IMR-90 (cell line): ENCODE data around the gene HHLA2. TPM values are rescaled to one million over a fixed set of nuclear protein-coding genes. Genes with fewer than 3 reads are reported as not detected.

Experiments used
- ATAC-seq: fragments of 200-7000 bp; cut with Tn5 transposase; 2 replicates; pipeline ENCODE4 v1.9.1; 2020; ENCODE audit warnings: low read depth, mild to moderate bottlenecking, moderate library complexity
- BruUV-seq: library from RNA; stranded (reverse); fragments of 400-500 nt; replicated peaks from 2 replicates; lab custom pipeline; 2021; lab: Mats Ljungman, UMichigan
- CTCF ChIA-PET: fragments of 300-600 bp; formaldehyde crosslinking; extraction: SDS; loops from one replicate; lab custom pipeline; 2021; ENCODE audit warnings: antibody characterized with exemption; lab: Yijun Ruan, JAX
- POLR2A ChIA-PET: fragments of 300-600 bp; sonication (Branson Sonifier 250); formaldehyde crosslinking; loops from one replicate; lab custom pipeline; 2022; ENCODE audit warnings: antibody characterized with exemption; ENCODE audit not compliant: unreplicated experiment; lab: Charles Lee
- DNase-seq: peaks from one replicate; pipeline ENCODE4 v3.0.0; 2013
- H2AFZ ChIP-seq: replicated peaks from 2 replicates; pipeline ENCODE3; 2013; ENCODE audit warnings: low read length, mild to moderate bottlenecking; ENCODE audit not compliant: poor library complexity
- H2AK5ac ChIP-seq: 2 replicates; pipeline ENCODE4 v1.6.1; 2013; ENCODE audit warnings: low read depth, low read length, inconsistent platforms
- H2AK9ac ChIP-seq: replicated peaks from 2 replicates; pipeline ENCODE3; 2013; ENCODE audit warnings: mild to moderate bottlenecking, low read depth, low read length, moderate library complexity; ENCODE audit not compliant: poor library complexity
- H2BK120ac ChIP-seq: 2 replicates; pipeline ENCODE4 v1.6.1; 2013; ENCODE audit warnings: low read depth, low read length, inconsistent platforms
- H2BK15ac ChIP-seq: 3 replicates; pipeline ENCODE4 v1.6.1; 2013; ENCODE audit warnings: low read depth, low read length, inconsistent platforms
- H2BK20ac ChIP-seq: 2 replicates; pipeline ENCODE4 v1.6.1; 2013; ENCODE audit warnings: low read depth, mild to moderate bottlenecking, inconsistent platforms, low read length, moderate library complexity
- H2BK5ac ChIP-seq: 2 replicates; pipeline ENCODE4 v1.6.1; 2013; ENCODE audit warnings: mild to moderate bottlenecking, low read depth, low read length, inconsistent platforms; ENCODE audit not compliant: poor library complexity, severe bottlenecking
- H3K14ac ChIP-seq: replicated peaks from 2 replicates; pipeline ENCODE4 v1.6.1; 2013; ENCODE audit warnings: low read depth, low read length, inconsistent platforms
- H3K18ac ChIP-seq: 2 replicates; pipeline ENCODE4 v1.6.1; 2013; ENCODE audit warnings: low read depth, low read length, control low read depth
- H3K23ac ChIP-seq: 2 replicates; pipeline ENCODE4 v1.6.1; 2013; ENCODE audit warnings: low read depth, low read length, inconsistent platforms
- H3K27ac ChIP-seq: 2 replicates; pipeline ENCODE4 v1.5.1; 2013; ENCODE audit warnings: mild to moderate bottlenecking, control low read depth, low read length; ENCODE audit not compliant: insufficient read depth
- H3K27me3 ChIP-seq: 2 replicates; pipeline ENCODE4 v1.6.1; 2013; ENCODE audit warnings: low read length; ENCODE audit not compliant: control insufficient read depth, insufficient read depth
- H3K36me3 ChIP-seq: 2 replicates; pipeline ENCODE4 v1.6.1; 2013; ENCODE audit warnings: low read length, mixed read lengths; ENCODE audit not compliant: control insufficient read depth, insufficient read depth
- H3K4ac ChIP-seq: 2 replicates; pipeline ENCODE4 v1.6.1; 2013; ENCODE audit warnings: low read depth, low read length, inconsistent platforms
- H3K4me1 ChIP-seq: 2 replicates; pipeline ENCODE4 v1.6.1; 2013; ENCODE audit warnings: low read length, mixed read lengths; ENCODE audit not compliant: control insufficient read depth, insufficient read depth
- H3K4me2 ChIP-seq: 2 replicates; pipeline ENCODE4 v1.6.1; 2013; ENCODE audit warnings: low read depth, mild to moderate bottlenecking, control low read depth, low read length, moderate library complexity
- H3K4me3 ChIP-seq: 2 replicates; pipeline ENCODE4 v1.5.1; 2013; ENCODE audit warnings: low read depth, mild to moderate bottlenecking, control low read depth, low read length, moderate library complexity; ENCODE audit not compliant: insufficient read depth
- H3K56ac ChIP-seq: 2 replicates; pipeline ENCODE4 v1.6.1; 2013; ENCODE audit warnings: low read length, inconsistent platforms; ENCODE audit not compliant: insufficient read depth; ENCODE audit errors: extremely low read depth
- H3K79me1 ChIP-seq, 2 experiments: 2 replicates each; pipeline ENCODE4 v1.6.1; 2013; ENCODE audit warnings: low read length in 2 of 2, inconsistent platforms in 1 of 2, low read depth in 1 of 2
- H3K9ac ChIP-seq: 2 replicates; pipeline ENCODE4 v1.6.1; 2013; ENCODE audit warnings: low read depth, low read length, control low read depth
- H3K9me1 ChIP-seq: 2 replicates; pipeline ENCODE4 v1.6.1; 2013; ENCODE audit warnings: low read length, inconsistent platforms; ENCODE audit not compliant: insufficient read depth
- H3K9me3 ChIP-seq: 2 replicates; pipeline ENCODE4 v1.6.1; 2013; ENCODE audit warnings: low read length; ENCODE audit not compliant: control insufficient read depth, insufficient read depth
- H4K20me1 ChIP-seq: 2 replicates; pipeline ENCODE4 v1.6.1; 2013; ENCODE audit warnings: low read length, inconsistent platforms; ENCODE audit not compliant: insufficient read depth
- H4K5ac ChIP-seq: 2 replicates; pipeline ENCODE4 v1.6.1; 2013; ENCODE audit warnings: mild to moderate bottlenecking, low read depth, low read length, control low read depth
- H4K8ac ChIP-seq, 2 experiments: 2 replicates each; pipeline ENCODE4 v1.6.1; 2013; ENCODE audit warnings: low read depth in 2 of 2, low read length in 2 of 2, control low read depth in 1 of 2, inconsistent platforms in 1 of 2
- H4K91ac ChIP-seq: 2 replicates; pipeline ENCODE4 v1.6.1; 2013; ENCODE audit warnings: low read depth, low read length, inconsistent platforms; ENCODE audit not compliant: insufficient read depth
- CEBPB ChIP-seq: IDR thresholded peaks from 2 replicates; pipeline ENCODE4 v1.6.1; 2012; ENCODE audit warnings: low read depth, low read length, improper control_type of control experiment
- FOS ChIP-seq: fragments of 150-350 bp; IDR thresholded peaks from 2 replicates; pipeline ENCODE4 v1.6.1; 2016; ENCODE audit warnings: low read depth, low read length
- MAFK ChIP-seq: IDR thresholded peaks from 2 replicates; pipeline ENCODE4 v1.6.1; 2012; ENCODE audit warnings: low read depth, low read length, improper control_type of control experiment
- MXI1 ChIP-seq: IDR thresholded peaks from 2 replicates; pipeline ENCODE4 v1.6.1; 2012; ENCODE audit warnings: low read depth, mild to moderate bottlenecking, low read length, moderate library complexity, borderline replicate concordance
- POLR2A ChIP-seq: IDR thresholded peaks from 2 replicates; pipeline ENCODE4 v1.6.1; 2012; ENCODE audit warnings: mild to moderate bottlenecking, low read depth, low read length
- RAD21 ChIP-seq: IDR thresholded peaks from 2 replicates; pipeline ENCODE4 v1.6.1; 2012; ENCODE audit warnings: low read length, improper control_type of control experiment
- RCOR1 ChIP-seq: IDR thresholded peaks from 2 replicates; pipeline ENCODE4 v1.6.1; 2012; ENCODE audit warnings: mild to moderate bottlenecking, low read length, improper control_type of control experiment; ENCODE audit not compliant: insufficient replicate concordance
- RFX5 ChIP-seq: IDR thresholded peaks from 2 replicates; pipeline ENCODE4 v1.8.0; 2012; ENCODE audit warnings: low read depth, mild to moderate bottlenecking, low read length, moderate library complexity
- SMC3 ChIP-seq: fragments of 150-350 bp; IDR thresholded peaks from 2 replicates; pipeline ENCODE4 v1.6.1; 2016; ENCODE audit warnings: low read depth, mild to moderate bottlenecking, antibody characterized with exemption, low read length, moderate library complexity
- WGBS, 2 experiments: methylation state at CpG; one replicate each; pipeline versions ENCODE4 v1.1.5 to v1.1.7; 2013; ENCODE audit warnings: missing lambda C conversion rate in 2 of 2; ENCODE audit not compliant: insufficient read length in 1 of 2; ENCODE audit errors: extremely low coverage in 2 of 2; 5-methylcytosine and 5-hydroxymethylcytosine counted together
- dilution Hi-C: fragments of 300-500 bp; cut with HindIII; formaldehyde crosslinking; loops from one replicate; pipeline ENCODE4 v1.14.3; 2018; ENCODE audit warnings: low sequenced_read_pairs; ENCODE audit not compliant: unreplicated experiment
- in situ Hi-C: fragments of 300-500 bp; cut with MboI; formaldehyde crosslinking; loops from 3 replicates; pipeline ENCODE4 v1.14.3; 2019; ENCODE audit warnings: low sequenced_read_pairs, inconsistent platforms, mixed read lengths
- intact Hi-C: fragments of 100-400 bp; cut with micrococcal nuclease; formaldehyde crosslinking; loops from 2 replicates; pipeline ENCODE4 v1.10.0; 2022
- polyA plus RNA-seq, 3 experiments: library from polyadenylated mRNA; depleted of rRNA; stranded (reverse); fragments of >200 nt; gene quantifications; 2 replicates each; pipeline ENCODE4 v1.2.3, GENCODE V29; 2012; ENCODE audit warnings: low replicate concordance in 1 of 3
- total RNA-seq: library from RNA; depleted of rRNA; stranded (reverse); fragments of >200 nt; gene quantifications from 2 replicates; pipeline ENCODE4 v1.2.3, GENCODE V29; 2012
- TF ChIP-seq, protein P1 (sequence below): conservative IDR thresholded peaks from 2 replicates; pipeline ENCODE4 v1.5.1; 2012; ENCODE audit warnings: mild to moderate bottlenecking, low read depth, low read length, improper control_type of control experiment
- TF ChIP-seq, protein P2 (sequence below): fragments of 150-350 bp; IDR thresholded peaks from 2 replicates; pipeline ENCODE4 v1.6.1; 2017; ENCODE audit warnings: mild to moderate bottlenecking, antibody characterized with exemption, low read length, low read depth

HHLA2 gene
- total and polyA plus RNA-seq, 2 of the 4 experiments (the other 2 are of a cell fraction) = not detected

DNA sequence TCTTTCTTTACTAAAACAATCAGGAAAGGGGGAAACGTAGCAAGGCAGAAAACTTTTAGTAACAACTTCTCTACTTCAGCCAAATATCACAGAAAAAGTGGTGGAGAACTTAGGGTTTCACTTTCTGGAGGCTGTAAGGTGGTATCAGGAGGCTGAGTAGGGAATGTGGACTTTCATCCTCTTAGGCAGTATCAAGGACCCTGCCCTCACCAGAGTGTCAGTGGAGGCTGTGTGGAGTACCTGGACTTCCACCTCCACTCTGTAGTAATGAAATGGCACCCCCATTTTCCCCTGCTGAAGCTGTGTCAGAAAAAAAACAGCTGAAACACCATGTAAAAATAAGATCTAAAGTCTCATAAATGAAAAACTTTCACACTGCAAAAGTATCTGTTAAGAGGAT, 11.2 kb upstream of the HHLA2 start:
- no CpG with 5 or more reads among the region's 1 CpG for WGBS, 2 experiments
- POLR2A ChIA-PET = no interaction called here
- Histone ChIP-seq H3K9me3 (no peaks in the 10 kb centered on the region), H4K5ac (no peak overlapping the region), H3K4ac (no peak overlapping the region), H3K4me2 (no peak overlapping the region), H2BK5ac (no peak overlapping the region), H3K56ac (no peak overlapping the region), H4K20me1 (no peaks in the 10 kb centered on the region), H3K9me1 (no peaks in the 10 kb centered on the region), H2AK9ac (no peak overlapping the region), H4K91ac (no peak overlapping the region), H4K8ac (no peak overlapping the region), H3K18ac (no peak overlapping the region), H3K27ac (no peak overlapping the region), H3K9ac (no peak overlapping the region), H2AFZ (no peak overlapping the region), H2AK5ac (no peak overlapping the region), H2BK20ac (no peak overlapping the region), H2BK15ac (no peak overlapping the region), H3K4me1 (no peaks in the 10 kb centered on the region), H3K23ac (no peak overlapping the region), H3K36me3 (no peaks in the 10 kb centered on the region), H3K14ac (no peak overlapping the region), H3K27me3 (no peaks in the 10 kb centered on the region), H3K4me3 (no peak overlapping the region), H3K79me1 (no peaks in the 10 kb centered on the region), H2BK120ac (no peak overlapping the region)
- no peak for TF ChIP-seq FOS
- TF ChIP-seq, protein P1, sequence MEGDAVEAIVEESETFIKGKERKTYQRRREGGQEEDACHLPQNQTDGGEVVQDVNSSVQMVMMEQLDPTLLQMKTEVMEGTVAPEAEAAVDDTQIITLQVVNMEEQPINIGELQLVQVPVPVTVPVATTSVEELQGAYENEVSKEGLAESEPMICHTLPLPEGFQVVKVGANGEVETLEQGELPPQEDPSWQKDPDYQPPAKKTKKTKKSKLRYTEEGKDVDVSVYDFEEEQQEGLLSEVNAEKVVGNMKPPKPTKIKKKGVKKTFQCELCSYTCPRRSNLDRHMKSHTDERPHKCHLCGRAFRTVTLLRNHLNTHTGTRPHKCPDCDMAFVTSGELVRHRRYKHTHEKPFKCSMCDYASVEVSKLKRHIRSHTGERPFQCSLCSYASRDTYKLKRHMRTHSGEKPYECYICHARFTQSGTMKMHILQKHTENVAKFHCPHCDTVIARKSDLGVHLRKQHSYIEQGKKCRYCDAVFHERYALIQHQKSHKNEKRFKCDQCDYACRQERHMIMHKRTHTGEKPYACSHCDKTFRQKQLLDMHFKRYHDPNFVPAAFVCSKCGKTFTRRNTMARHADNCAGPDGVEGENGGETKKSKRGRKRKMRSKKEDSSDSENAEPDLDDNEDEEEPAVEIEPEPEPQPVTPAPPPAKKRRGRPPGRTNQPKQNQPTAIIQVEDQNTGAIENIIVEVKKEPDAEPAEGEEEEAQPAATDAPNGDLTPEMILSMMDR = no peak
- no peak for TF ChIP-seq RFX5
- TF ChIP-seq CEBPB = no peak
- TF ChIP-seq SMC3 = no peak
- no peak for TF ChIP-seq RCOR1
- no peak for TF ChIP-seq MAFK
- no peak for TF ChIP-seq RAD21
- TF ChIP-seq, protein P2, sequence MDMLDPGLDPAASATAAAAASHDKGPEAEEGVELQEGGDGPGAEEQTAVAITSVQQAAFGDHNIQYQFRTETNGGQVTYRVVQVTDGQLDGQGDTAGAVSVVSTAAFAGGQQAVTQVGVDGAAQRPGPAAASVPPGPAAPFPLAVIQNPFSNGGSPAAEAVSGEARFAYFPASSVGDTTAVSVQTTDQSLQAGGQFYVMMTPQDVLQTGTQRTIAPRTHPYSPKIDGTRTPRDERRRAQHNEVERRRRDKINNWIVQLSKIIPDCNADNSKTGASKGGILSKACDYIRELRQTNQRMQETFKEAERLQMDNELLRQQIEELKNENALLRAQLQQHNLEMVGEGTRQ = no peak
- TF ChIP-seq POLR2A = no peak
- TF ChIP-seq MXI1 = no peak
- BruUV-seq = no TSS peak
- no peak for DNase-seq
- intact Hi-C loops (no loop called here), dilution Hi-C loops (no loop called here), in situ Hi-C loops (no loop called here)
- ATAC-seq = no peak
- CTCF ChIA-PET = no interaction called here
